GM18873 (cell line): ENCODE measurements around the gene ARHGAP6.
A peak's percentile ranks its signal among the peaks of the same experiment; 100 is the strongest.
"Not testable (repeated sequence)": the region's sequence is repeated elsewhere in the genome, so short reads cannot be mapped to it uniquely, and the experiment has no call there.

ENCODE experiments used
- ATAC-seq: cut with Tn5 transposase; IDR thresholded peaks from one replicate; pipeline ENCODE4 v1.9.1; 2021; ENCODE audit warnings: mild to moderate bottlenecking, moderate library complexity, moderate number of reproducible peaks; ENCODE audit not compliant: unreplicated experiment, low FRiP score

Gene ARHGAP6

DNA sequence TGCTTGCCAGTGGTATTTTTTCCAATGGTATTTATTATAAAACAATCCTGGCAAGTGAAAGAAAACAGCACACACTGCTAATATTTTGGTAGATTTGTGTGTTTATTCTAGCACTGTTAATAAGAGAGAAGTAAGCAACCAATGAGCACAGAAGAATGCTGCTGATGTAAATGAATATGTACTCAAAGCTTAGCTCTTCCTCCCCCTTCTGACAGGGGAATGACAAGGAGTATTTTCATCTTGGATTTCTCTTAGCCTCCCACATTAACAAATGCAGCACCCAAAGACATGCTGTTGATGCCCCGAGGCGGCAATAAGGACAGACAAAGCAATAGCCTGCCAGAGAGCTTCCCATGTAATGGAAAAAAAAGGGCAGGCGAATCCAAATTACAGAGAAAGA is 18.6 kb downstream of the ARHGAP6 start:
- no peak for ATAC-seq

DNA sequence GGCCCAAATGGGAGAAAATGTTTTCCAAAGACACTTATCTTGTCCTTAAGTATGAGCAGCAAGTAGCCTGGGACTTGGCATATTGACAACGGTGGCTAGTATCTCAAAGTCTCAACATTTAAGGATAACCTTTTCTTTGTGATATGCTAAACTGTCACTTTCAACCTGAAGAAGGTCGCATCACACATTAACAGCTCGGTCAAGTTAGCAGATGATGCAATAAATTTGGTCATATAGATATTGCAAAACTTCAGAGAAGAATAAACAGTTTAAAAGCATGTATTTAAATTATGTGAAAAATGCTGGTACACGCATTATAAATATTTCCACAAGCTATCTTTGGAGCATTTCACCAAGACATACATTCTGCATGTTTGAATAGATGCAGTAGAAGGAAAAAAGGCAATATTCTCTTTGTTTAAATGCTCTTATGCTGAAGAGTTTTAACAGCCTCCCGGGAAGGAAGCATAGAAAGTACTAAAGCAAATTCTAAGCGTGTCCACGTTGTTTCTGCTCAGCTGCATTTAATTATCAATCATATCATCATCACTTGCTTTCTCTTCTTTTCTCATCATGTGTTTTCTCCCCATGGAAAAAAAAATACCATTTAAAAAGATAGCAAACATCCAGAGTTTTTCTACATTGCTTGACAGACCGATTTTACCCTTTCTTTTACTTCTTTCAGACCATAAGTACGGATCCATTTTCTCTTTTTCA is 24.2 kb downstream of the ARHGAP6 start:
- no peak for ATAC-seq

DNA sequence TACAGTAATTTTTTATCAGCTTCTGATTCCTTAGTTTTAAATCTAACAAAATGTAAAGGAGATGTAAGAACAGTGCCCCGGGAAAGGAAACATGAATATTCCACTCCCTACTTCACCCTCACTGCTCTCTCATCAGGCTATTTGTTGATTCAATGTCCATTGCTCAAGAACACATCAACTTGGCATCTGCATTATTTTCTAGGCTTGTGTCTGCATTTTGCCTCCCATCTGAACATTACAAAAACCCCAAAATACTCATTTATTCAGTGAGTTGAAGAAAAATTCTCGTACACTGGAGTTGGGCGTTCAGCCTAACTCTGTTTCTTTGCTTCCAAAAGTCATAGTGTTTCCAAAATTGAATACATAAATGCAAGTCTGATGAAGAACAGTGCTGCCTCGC is 25.6 kb downstream of the ARHGAP6 start:
- ATAC-seq = no peak

DNA sequence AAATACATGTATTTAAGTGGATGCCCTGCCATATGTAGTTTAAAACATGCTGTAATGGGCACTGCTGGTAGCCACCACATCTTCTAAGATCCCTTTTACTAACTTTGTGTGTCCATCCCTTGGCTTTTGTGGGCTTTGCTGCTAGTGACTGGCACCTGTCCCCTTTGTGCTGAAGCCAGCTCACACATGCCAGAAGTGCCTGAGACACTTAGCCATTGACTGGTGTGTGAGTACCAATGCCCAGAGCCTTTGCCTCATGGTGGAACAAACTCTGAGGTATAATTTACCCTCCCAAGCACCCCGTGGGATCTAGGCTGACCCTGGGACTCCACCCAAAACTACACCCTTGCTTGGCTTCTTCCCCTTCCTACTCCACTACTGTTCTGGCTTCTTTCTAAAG is 33.0 kb downstream of the ARHGAP6 start:
- no peak for ATAC-seq

DNA sequence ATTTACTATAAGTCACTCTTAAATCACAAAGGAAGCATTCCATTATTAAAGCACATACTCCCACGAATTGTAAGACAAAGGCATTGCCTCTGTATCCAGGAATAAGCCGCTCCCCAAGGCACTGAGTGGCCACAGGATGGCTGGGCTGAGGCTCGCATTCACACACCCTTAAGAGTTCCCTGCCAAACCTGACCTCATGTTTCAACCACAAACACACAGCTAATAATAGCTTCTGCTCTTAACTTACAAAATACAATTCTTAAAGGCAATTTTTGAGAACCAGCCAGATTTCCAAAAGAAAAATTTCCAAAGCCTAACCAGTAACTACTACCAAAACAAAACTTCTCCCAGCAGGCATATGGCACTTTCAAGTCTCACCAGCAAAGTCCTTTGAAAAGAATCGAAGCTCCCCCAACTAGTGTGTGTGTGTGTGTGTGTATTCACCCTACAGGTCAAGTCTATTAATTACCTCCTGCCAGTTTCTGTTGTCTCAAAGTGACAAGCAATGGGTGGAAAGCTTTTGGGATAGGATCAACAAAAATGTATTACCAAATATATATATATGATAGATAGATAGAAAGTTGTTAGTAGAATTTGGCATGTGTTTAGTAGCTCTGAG is 36.0 kb downstream of the ARHGAP6 start:
- no peak for ATAC-seq

DNA sequence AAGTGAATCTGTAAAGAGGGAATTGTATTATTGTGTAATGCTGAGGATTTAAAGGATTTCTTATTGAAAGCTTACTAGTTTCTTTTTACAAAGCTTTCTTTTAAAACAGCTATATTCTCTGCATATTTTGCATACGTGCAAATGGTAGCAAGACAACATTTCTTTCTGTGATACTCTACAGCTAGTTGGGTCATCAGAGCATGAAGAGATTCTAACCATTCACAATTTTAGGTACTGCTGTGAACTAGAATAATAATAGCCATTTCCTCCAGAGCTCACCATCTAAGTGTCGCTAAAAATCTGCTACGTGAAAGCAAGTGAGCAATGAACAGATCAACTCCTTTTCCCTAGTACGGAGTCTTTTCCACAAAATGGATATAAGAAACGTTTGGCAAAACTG is 37.3 kb downstream of the ARHGAP6 start:
- no peak for ATAC-seq

DNA sequence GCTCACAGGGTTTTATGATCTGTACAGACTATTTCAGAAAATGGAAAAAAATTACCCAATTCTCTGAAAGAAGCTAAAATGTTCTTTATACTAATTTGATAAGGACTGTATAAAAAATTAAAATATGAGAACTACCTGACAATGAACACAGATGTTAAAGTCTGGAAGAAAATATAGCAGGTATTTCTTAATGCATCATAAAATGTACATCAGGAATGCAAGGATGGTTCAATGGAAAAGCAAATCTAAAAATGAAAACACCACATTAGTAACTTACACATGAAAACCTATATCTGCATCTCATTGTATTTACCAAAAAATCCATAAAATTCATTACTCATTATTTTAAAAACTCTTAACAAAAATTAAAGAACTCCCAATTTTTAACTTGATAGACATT is 39.4 kb downstream of the ARHGAP6 start:
- ATAC-seq = no peak

DNA sequence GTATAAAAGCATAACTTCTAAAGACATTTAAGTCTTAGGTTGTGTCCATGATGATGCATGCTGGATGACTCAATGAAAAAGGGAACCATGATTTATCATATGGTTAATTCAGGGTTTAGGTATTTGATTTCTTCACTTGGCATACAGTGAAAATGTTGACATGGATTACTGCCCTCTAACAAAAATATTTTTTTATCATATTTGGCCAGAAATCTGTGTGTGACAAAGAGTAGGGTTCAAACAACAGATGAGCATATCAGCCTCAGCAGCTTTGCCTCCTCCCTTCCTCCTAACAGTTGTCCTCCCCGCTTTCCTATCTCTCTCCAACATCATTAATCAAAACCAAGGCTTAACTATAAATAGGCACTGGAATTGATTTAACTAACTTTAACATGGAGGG is 46.3 kb downstream of the ARHGAP6 start:
- ATAC-seq = no peak

DNA sequence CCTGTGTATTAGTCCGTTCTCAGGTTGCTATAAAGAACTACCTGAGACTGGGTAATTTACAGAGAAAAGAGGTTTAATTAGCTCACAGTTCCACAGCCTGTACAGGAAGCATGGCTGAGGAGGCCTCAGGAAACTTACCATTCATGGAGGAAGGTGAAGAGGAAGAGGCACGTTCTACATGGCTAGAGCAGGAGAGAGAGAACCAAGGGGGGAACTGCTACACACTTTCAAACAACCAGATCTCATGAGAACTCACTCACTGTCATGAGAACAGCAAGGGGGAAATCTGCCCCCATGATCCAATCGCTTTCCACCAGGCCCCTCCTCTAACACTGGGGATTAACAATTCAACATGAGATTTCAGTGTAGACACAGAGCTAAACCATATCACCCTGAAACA is 51.5 kb downstream of the ARHGAP6 start:
- ATAC-seq = not testable (repeated sequence)

DNA sequence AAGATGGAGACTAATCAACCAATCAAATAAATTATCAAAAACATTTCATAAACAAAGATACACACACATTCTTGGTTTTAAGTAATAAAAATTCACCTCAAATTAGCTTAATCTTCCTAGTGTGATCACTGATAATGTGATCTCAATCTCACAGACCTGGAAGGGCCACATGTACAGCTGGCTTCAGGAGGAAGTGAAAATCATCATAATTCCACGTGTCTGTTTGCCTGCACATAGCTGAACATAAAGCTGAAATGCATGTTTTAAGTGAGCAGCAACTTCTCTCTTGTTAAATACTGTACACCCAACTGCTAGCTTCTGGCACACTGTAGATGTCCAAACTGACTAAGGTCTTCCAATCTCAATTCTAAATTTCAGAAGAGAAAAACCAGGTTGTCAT is 53.8 kb downstream of the ARHGAP6 start:
- ATAC-seq = peak; percentile 52

DNA sequence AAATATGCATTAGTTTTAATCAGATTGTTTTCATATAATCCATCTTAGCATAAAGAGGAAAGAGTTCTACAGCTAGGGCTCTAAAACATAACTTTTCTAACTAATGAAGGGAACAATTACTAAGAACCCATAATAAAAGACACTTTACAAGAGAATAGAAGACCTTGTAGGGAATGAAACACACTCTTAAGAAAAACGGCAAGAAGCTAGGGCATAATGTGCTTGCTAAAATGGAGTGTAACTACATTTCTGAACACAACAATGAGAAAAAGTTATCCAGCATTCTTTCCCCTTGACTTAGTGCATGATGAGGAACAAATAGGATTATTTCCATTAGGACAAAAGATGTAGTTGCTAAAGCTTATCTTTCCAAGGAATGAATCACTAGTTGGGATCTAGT is 54.6 kb downstream of the ARHGAP6 start:
- ATAC-seq = no peak

DNA sequence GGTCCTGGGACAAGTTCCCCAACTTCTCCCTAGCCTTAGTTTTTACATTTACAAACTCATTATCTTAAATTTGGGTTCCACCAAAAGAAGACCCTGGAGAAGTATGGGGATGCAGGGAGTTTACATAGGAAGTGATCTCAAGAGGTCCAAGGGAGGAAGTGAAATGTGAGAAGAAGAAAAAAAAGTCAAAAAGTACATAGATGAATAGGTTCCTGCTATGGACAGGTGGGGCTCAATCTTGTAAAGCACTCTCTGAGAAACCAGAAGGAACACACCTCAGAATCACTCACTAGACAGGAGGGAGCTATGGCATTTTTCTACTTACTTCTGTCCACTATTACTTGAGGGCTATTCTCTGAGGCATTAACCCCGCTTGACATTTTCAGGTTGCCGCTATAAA is 56.6 kb downstream of the ARHGAP6 start:
- no peak for ATAC-seq

DNA sequence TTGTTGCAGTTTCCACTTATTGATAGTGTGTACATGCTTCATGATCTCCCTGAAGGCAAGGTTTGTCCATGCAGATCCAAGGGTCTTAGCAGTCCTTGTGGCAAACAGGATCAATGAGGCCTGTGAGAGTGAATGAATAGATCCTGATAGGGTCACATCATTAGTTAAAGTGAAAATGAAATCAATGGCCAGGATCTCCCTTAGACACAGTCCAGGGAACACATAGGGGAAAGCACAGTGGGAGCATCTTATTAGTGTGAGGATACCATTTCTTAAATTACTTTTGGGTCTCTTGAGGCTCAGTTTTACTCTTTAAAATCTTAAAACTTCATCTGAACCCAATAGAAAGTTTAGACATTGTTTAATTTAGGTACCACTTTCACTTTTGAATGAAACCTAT is 59.3 kb downstream of the ARHGAP6 start:
- no peak for ATAC-seq

DNA sequence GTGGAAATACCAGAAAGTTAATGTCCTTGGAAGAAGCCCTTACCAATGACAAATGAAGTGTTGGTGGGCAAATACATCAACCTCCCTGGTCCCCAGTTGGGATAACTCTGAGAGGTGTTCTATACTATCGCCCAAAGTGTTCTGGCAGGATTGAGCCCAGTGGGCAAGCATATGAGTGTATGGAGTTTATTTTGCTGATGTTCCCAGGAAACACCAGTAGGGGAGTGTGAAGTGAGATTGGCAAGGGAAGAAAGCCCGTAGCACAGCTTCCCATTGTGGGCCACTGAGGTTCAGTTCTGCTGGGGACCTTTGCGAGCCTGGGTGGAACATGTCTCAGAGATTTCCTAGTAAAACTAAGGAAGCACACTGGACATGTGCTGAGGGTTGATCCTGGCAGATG is 65.1 kb downstream of the ARHGAP6 start:
- ATAC-seq = no peak

DNA sequence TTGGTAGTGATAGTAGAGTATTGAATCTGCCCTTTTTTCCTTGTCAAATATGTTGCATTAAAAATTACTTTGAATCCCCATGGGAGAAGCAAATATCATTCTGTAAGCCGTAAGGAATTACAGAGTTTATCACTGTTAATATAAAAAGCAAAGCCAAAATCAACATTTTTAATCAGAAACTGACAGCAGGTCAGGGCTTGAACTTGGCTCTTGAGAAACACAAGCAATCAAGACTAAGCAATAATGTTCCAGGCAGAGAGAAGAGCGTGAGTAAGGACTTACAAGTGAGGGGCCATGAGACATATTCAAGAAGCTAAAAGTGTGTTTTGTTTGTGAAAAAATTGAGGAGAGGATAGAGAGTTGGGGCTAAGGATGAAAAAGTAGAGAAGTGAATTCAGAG is 68.2 kb downstream of the ARHGAP6 start:
- no peak for ATAC-seq

DNA sequence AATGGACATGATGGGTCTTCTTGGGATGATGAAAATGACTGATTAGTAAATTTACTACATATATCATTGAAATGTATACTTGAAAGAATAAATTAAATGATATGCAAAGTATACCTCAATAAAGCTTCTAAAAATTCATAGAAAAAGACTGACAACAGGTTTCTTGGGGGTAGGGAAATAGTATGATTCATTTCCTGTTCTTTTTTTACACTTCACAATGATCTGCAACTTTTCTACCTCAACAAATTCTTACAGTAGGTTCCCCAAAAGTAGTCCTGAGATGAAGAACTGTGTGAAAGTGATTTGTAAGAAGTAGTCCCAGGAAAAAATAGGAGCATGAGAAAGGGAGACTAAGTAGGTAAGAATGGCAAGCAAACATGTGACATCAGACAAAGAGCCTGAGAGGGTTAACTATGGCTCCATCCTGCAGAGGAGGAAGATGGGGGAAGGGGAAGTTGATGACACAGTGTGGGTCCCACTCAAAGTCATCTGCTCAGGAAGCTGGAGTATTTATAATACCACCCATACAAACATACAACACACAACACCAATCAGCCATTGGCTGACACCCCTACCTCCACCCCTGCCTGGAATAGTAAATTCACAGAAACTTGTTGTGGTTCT is 73.9 kb downstream of the ARHGAP6 start:
- no peak for ATAC-seq

DNA sequence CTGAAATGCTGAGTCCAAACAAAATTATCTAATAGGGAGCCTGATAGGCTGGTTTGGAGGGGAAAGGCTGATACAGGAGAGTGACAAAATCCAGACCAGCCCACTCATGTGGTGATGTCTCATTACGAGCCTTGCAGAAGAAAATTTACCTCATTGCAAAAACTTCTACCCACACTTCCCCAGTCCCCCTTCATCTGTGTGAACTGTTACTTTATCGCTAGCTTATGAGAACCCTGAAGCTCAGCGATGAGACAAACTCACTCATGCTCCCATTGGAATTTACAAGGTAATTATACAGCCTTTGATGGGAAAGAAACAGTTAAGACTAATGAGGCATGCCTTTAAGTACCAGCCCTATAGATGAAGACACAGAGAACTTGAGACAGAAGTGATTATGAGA is 76.1 kb downstream of the ARHGAP6 start:
- no peak for ATAC-seq

DNA sequence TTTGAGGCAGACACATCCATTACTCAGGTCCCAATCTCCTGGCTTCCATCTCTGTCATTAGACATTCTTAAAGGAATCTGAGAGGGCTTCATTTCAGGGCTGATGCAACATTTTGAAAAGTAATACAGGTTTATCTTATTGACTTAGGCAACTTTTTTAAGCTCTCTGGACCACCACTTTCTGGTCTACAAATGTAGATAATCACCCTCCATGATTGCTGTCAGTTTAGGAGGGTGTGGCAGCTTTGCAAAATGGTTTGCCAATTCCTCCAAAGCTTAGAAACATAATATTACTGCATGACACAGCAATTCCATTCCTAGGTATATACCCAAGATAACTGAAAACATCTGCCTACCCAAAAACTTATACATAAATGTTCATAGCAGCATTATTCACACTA is 77.6 kb downstream of the ARHGAP6 start:
- no peak for ATAC-seq

DNA sequence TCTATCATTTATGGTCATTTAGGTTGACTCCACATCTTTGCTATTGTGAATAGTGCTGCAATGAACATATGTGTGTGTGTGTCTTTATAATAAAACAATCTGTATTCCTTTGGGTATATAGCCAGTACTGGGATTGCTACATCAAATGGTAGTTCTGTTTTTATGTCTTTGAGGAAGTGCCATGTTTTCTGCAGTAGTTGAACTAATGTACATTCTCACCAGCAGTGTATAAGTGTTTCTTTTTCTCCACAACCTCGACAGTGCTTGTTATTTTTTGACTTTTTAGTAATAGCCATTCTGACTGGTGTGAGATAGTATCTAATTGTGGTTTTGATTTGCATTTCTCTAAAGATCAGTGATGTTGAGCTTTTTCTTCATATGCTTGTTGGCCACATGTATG is 80.5 kb downstream of the ARHGAP6 start:
- ATAC-seq = no peak

DNA sequence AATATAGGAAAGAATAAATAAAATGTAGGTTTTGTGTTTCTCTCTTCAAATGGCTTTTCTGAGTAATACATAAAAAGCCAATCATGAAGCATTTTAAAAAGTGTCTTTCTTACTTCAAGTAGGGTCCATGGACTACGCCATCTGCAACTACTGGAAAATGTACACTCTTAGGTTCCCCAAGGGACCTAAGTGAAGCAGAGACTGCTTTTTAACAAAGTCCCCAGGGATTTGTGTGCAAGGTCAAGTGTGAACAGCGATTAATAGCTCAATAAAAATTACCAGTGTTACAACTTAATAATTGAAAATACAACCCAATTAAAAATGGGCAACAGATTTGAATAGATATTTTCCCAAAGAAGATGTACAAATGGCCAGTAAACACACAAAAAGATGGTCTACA is 84.9 kb downstream of the ARHGAP6 start:
- no peak for ATAC-seq

DNA sequence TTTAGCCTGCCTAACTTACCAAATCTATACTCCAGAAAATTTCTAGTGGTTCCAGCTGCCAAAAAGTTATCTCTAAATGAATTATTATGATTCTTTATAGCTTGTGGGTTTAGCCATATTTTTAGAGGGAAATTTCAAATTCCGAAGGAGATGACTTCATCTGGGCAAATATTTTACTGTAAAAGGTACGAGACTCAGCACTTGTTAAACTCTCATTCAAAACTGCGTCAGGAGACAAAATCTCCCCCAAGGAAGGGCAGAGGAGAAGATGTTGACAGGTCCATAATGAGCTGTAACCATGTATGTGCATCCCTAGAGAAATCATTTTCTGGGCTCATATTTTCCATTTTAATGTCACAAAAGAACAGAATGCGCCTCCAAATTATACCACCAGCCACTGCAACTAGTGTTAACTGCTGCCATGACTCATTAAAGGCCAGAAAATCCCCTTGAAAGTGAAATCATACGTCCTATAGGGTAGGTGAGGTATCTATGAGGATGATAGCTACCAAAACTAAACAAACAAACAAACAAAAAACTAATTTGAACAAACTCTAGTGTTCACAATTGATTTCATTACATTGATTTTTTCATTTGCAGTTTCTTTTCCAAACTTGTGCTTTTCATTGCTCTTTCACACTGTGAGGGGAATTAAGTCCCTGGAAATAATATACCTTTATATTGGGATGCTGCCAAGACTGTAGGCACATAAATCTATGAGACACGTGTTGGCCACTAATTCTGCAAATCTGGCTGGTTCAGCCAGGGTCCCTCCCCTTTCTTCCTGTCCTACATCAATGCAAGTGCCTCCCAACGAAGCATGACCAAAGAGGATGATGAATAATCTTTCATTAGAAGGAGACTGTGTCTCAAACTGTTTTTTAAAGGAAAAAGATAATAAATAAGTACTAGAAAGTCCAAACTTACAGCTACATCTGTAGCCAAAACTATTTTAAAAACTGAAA is 85.8 kb downstream of the ARHGAP6 start:
- no peak for ATAC-seq
